Fibroblast of pulmonary artery (primary cell): Measurements from ENCODE around the gene GHRL.

Source experiments
- DNase-seq: peaks from one replicate; pipeline ENCODE4 v3.0.0-alpha.2; 2010; ENCODE audit warnings: low read depth
- H3K4me3 ChIP-seq: replicated peaks from 2 replicates; pipeline ENCODE4 v1.5.1; 2011; ENCODE audit warnings: low read depth, mild to moderate bottlenecking, control low read depth, low read length, moderate library complexity
- TF ChIP-seq, protein P1 (sequence below): IDR thresholded peaks from 2 replicates; pipeline ENCODE4 v1.5.1; 2011; ENCODE audit warnings: mild to moderate bottlenecking, control low read depth, low read length, inconsistent platforms; ENCODE audit errors: missing control alignments

GHRL gene

GRCh38 chr3:10289787-10290355 lies 2.9 kb downstream of the GHRL start:
- no peak overlapping the region for H3K4me3 ChIP-seq
- DNase-seq, result no peak
- TF ChIP-seq, protein P1, sequence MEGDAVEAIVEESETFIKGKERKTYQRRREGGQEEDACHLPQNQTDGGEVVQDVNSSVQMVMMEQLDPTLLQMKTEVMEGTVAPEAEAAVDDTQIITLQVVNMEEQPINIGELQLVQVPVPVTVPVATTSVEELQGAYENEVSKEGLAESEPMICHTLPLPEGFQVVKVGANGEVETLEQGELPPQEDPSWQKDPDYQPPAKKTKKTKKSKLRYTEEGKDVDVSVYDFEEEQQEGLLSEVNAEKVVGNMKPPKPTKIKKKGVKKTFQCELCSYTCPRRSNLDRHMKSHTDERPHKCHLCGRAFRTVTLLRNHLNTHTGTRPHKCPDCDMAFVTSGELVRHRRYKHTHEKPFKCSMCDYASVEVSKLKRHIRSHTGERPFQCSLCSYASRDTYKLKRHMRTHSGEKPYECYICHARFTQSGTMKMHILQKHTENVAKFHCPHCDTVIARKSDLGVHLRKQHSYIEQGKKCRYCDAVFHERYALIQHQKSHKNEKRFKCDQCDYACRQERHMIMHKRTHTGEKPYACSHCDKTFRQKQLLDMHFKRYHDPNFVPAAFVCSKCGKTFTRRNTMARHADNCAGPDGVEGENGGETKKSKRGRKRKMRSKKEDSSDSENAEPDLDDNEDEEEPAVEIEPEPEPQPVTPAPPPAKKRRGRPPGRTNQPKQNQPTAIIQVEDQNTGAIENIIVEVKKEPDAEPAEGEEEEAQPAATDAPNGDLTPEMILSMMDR, result no peak

GRCh38 chr3:10289077-10289476 lies 3.7 kb downstream of the GHRL start:
- TF ChIP-seq, protein P1, result no peak

DNA sequence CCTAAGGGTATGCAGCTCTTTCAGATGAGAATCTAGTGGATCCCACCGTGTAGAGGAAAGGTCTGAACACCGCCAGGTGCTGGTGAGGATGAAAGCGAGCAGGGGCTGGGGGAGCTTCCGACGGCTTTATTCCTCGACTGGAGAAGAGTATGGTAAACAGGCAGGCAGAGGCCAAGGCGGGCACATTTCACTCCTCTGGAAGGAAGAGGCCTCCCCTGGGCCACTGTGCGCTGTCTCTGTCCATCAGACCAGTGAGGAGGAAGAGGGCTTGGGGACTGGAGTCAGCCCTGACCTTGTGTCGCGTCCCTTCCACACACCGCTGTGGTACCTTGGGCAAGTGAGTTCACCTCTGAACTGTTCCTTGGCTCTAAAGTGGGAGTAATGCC lies 4.2 kb downstream of the GHRL start:
- H3K4me3 ChIP-seq, result no peak overlapping the region
- TF ChIP-seq, protein P1, result no peak
- DNase-seq, result no peak

More at GRCh38 chr3:10289077-10289476, 3.7 kb downstream of the GHRL start:
- DNase-seq, result no peak
- H3K4me3 ChIP-seq, result no peak overlapping the region

GRCh38 chr3:10287936-10288574 lies 4.7 kb downstream of the GHRL start:
- H3K4me3 ChIP-seq, result no peak overlapping the region
- TF ChIP-seq, protein P1, result no peak
- no peak for DNase-seq

GRCh38 chr3:10286596-10287295 lies 6.0 kb downstream of the GHRL start:
- TF ChIP-seq, protein P1, result peak; percentile 49
- DNase-seq, result peak; percentile 83
- H3K4me3 ChIP-seq, result no peak overlapping the region

DNA sequence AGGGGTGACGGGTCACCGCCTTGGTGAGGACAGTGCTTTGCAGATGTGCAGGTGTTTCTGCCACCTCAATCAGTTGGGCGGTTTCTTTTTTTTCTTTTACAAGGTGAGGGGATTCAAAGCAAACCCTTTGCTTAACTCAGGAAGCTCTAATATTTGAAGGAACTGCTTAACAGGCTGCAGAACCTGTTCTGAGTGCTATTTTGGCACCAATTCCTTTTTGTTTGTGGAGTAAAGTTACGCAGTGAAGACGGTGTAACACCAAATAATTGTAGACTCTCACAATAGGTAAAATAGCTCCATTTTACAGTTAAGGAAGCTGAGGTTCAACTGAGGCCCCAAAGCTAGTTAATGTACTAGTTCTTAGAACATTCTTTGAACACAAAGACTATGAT lies 6.6 kb downstream of the GHRL start:
- no peak overlapping the region for H3K4me3 ChIP-seq
- TF ChIP-seq, protein P1, result no peak
- DNase-seq, result no peak
